Measurements from ENCODE around the gene VSNL1.

Gene VSNL1

DNA sequence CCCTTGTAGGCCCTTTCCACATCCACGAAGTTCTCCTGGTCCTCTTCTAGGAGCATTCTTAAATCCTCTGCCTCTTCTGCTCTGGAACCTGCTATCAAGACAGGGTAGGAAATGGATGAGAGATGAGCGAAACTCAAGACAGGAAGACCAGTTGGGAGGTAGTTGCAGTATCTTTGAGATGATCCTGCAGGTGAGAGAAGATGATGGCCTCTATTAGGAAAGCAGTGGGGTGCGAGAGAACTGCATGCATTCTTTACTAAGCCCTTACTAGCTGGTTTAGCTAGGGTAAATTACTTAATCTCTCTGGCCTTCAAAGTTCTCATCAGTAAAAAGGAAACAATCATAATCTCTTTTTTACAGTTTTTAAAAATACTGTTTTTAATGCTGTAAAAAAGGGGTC is 47.0 kb downstream of the VSNL1 start:
- no peaks in the 10 kb centered on the region for H3K27me3 ChIP-seq (ENCODE audit: low read length)
- no peaks in the 10 kb centered on the region for H3K9me2 ChIP-seq (replicated peaks; ENCODE audit: insufficient read depth, low read length)
- no peaks in the 10 kb centered on the region for H3K36me3 ChIP-seq (ENCODE audit: low read length)
- H2AFZ ChIP-seq (ENCODE audit: low read depth, low read length, severe bottlenecking): no peak overlapping the region
- no peak overlapping the region for H3K27ac ChIP-seq (ENCODE audit: low read depth, low read length)
- no peaks in the 10 kb centered on the region for H3F3A ChIP-seq (ENCODE audit: insufficient read depth)
- H4K20me1 ChIP-seq (ENCODE audit: low read depth, low read length): no peaks in the 10 kb centered on the region
- H3K9me3 ChIP-seq (ENCODE audit: insufficient read depth, low read length): no peaks in the 10 kb centered on the region
- H3K9ac ChIP-seq (ENCODE audit: low read length): no peak overlapping the region
- no peaks in the 10 kb centered on the region for H3K79me2 ChIP-seq (ENCODE audit: insufficient read depth, low read length)
- H3K4me2 ChIP-seq (ENCODE audit: low read depth, low read length, poor library complexity, severe bottlenecking): no peak overlapping the region
- TF ChIP-seq, protein P1, sequence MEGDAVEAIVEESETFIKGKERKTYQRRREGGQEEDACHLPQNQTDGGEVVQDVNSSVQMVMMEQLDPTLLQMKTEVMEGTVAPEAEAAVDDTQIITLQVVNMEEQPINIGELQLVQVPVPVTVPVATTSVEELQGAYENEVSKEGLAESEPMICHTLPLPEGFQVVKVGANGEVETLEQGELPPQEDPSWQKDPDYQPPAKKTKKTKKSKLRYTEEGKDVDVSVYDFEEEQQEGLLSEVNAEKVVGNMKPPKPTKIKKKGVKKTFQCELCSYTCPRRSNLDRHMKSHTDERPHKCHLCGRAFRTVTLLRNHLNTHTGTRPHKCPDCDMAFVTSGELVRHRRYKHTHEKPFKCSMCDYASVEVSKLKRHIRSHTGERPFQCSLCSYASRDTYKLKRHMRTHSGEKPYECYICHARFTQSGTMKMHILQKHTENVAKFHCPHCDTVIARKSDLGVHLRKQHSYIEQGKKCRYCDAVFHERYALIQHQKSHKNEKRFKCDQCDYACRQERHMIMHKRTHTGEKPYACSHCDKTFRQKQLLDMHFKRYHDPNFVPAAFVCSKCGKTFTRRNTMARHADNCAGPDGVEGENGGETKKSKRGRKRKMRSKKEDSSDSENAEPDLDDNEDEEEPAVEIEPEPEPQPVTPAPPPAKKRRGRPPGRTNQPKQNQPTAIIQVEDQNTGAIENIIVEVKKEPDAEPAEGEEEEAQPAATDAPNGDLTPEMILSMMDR (IDR thresholded peaks at IDR 0.05; ENCODE audit: insufficient read depth, low read length, poor library complexity, severe bottlenecking): no peak
- TF ChIP-seq EZH2phosphoT487 (conservative IDR thresholded peaks at IDR 0.05; ENCODE audit: low read length): no peak
- H3K4me3 ChIP-seq (ENCODE audit: insufficient read depth, low read length, poor library complexity, severe bottlenecking): no peak overlapping the region

DNA sequence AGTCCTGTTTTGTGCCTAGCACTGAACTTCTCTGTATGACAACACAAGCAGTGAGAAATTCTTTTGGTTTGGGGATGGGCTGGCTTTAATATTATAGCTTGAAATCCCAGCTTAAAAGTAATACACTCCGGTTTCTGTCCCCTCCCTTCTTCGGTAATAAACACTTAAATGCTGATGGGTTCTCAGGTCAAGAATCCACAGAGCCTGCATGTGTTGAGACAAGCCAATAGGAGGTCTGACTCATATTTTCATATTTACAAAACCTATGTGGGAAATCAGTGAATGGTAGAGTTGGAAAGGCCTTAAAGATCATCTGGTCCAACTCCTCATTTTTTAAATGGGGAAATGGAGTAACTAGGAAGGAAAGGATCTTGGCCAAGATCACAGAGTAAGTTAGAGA is 47.5 kb downstream of the VSNL1 start:
- H3K4me3 ChIP-seq (ENCODE audit: insufficient read depth, low read length, poor library complexity, severe bottlenecking): no peak overlapping the region
- no peaks in the 10 kb centered on the region for H3K9me2 ChIP-seq (replicated peaks; ENCODE audit: insufficient read depth, low read length)
- no peak for TF ChIP-seq EZH2phosphoT487 (conservative IDR thresholded peaks at IDR 0.05; ENCODE audit: low read length)
- TF ChIP-seq, protein P1 (IDR thresholded peaks at IDR 0.05; ENCODE audit: insufficient read depth, low read length, poor library complexity, severe bottlenecking): no peak

DNA sequence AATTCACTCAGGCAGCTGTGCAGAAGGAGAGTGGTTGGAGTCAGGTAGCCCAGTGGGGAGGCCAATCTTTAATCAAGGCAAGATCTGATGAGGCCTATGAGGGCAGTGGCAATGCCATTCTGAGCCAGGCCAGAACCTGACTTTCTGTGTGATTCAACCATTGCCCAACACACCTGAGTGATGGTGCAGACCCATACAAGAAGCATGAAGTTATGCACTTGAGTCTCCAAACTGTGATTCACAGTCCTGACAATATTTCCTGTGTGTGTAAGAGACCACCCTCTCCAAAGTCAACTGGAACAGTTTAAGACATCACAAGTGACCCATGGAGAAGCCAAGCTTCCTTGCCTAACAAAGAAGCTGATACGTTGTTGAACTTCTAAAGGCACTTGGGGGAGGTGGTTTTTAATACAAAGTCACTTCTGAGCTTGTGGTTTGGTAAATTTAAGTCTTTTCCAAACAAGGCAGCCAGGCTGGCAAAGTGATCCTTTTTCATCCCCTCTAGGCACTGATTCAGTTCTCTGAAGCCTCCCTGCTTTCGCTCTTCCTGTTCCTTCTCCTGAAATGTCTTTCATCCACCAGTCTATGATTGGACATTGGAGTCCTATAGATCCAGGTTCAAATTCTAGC is 49.0 kb downstream of the VSNL1 start:
- TF ChIP-seq, protein P1 (IDR thresholded peaks at IDR 0.05; ENCODE audit: insufficient read depth, low read length, poor library complexity, severe bottlenecking): no peak
- no peak for TF ChIP-seq EZH2phosphoT487 (conservative IDR thresholded peaks at IDR 0.05; ENCODE audit: low read length)
- Histone ChIP-seq H3K9me3 (ENCODE audit: insufficient read depth, low read length) (no peaks in the 10 kb centered on the region), H4K20me1 (ENCODE audit: low read depth, low read length) (no peaks in the 10 kb centered on the region), H3K9me2 (replicated peaks; ENCODE audit: insufficient read depth, low read length) (no peaks in the 10 kb centered on the region), H3K9ac (ENCODE audit: low read length) (no peak overlapping the region), H3K79me2 (ENCODE audit: insufficient read depth, low read length) (no peaks in the 10 kb centered on the region), H3K36me3 (ENCODE audit: low read length) (no peaks in the 10 kb centered on the region), H3K4me2 (ENCODE audit: low read depth, low read length, poor library complexity, severe bottlenecking) (no peak overlapping the region), H3K4me3 (ENCODE audit: insufficient read depth, low read length, poor library complexity, severe bottlenecking) (no peak overlapping the region), H3K27ac (ENCODE audit: low read depth, low read length) (no peak overlapping the region), H3F3A (ENCODE audit: insufficient read depth) (no peaks in the 10 kb centered on the region), H2AFZ (ENCODE audit: low read depth, low read length, severe bottlenecking) (no peak overlapping the region), H3K27me3 (ENCODE audit: low read length) (no peaks in the 10 kb centered on the region)

More for the DNA sequence above, 47.5 kb downstream of the VSNL1 start:
- no peaks in the 10 kb centered on the region for H3F3A ChIP-seq (ENCODE audit: insufficient read depth)
- no peaks in the 10 kb centered on the region for H3K27me3 ChIP-seq (ENCODE audit: low read length)
- no peaks in the 10 kb centered on the region for H3K79me2 ChIP-seq (ENCODE audit: insufficient read depth, low read length)
- H3K4me2 ChIP-seq (ENCODE audit: low read depth, low read length, poor library complexity, severe bottlenecking): no peak overlapping the region
- H3K36me3 ChIP-seq (ENCODE audit: low read length): no peaks in the 10 kb centered on the region
- H3K27ac ChIP-seq (ENCODE audit: low read depth, low read length): no peak overlapping the region
- H2AFZ ChIP-seq (ENCODE audit: low read depth, low read length, severe bottlenecking): no peak overlapping the region
- H3K9ac ChIP-seq (ENCODE audit: low read length): no peak overlapping the region
- H3K9me3 ChIP-seq (ENCODE audit: insufficient read depth, low read length): no peaks in the 10 kb centered on the region
- H4K20me1 ChIP-seq (ENCODE audit: low read depth, low read length): no peaks in the 10 kb centered on the region
